OCI-LY3 (cell line): ENCODE data around the gene PHACTR2.
"Not testable (repeated sequence)": the region's sequence is repeated elsewhere in the genome, so short reads cannot be mapped to it uniquely, and the experiment has no call there.

Experiments used
- H2AFZ ChIP-seq: fragments of 200-600, 300-600 bp; shearing (Covaris generic); 2 replicates; pipeline ENCODE4 v1.6.0; 2014; ENCODE audit warnings: antibody characterized with exemption, low read depth, low read length
- H3K27ac ChIP-seq: fragments of 200-600, 300-600 bp; sonication (generic); 2 replicates; pipeline ENCODE4 v1.5.1; 2014; ENCODE audit warnings: mild to moderate bottlenecking, low read length, moderate library complexity, mixed read lengths
- H3K27me3 ChIP-seq: fragments of 200-600, 300-600 bp; sonication (generic); 2 replicates; pipeline ENCODE4 v1.6.1; 2014; ENCODE audit warnings: low read depth, low read length, mixed read lengths
- H3K36me3 ChIP-seq: fragments of 200-600, 300-600 bp; sonication (generic); replicated peaks from 2 replicates; pipeline ENCODE3; 2014; ENCODE audit warnings: low read depth, low read length, mixed read lengths
- H3K4me1 ChIP-seq: fragments of 300-600, 200-600 bp; sonication (generic); 2 replicates; pipeline ENCODE4 v1.6.1; 2014; ENCODE audit warnings: low read length, mixed read lengths
- H3K4me2 ChIP-seq: fragments of 200-600, 300-600 bp; sonication (generic); 2 replicates; pipeline ENCODE4 v1.6.1; 2014; ENCODE audit warnings: low read length, mixed read lengths
- H3K4me3 ChIP-seq: fragments of 300-600, 200-600 bp; sonication (generic); 2 replicates; pipeline ENCODE4 v1.5.1; 2014; ENCODE audit warnings: antibody characterized with exemption, mild to moderate bottlenecking, low read length, moderate library complexity
- H3K79me2 ChIP-seq: fragments of 300-600, 200-600 bp; shearing (Covaris generic); 2 replicates; pipeline ENCODE4 v1.6.1; 2014; ENCODE audit warnings: mild to moderate bottlenecking, low read length, mixed read lengths
- H3K9ac ChIP-seq: fragments of 300-600, 200-600 bp; shearing (Covaris generic); 2 replicates; pipeline ENCODE4 v1.6.0; 2014; ENCODE audit warnings: mild to moderate bottlenecking, low read length, moderate library complexity
- H3K9me3 ChIP-seq: fragments of 200-600, 300-600 bp; shearing (Covaris generic); 2 replicates; pipeline ENCODE4 v1.6.1; 2014; ENCODE audit warnings: low read length, mixed read lengths; ENCODE audit not compliant: insufficient read depth
- H4K20me1 ChIP-seq: fragments of 200-600, 300-600 bp; sonication (generic); 2 replicates; pipeline ENCODE4 v1.6.1; 2016; ENCODE audit warnings: low read length, mixed read lengths; ENCODE audit not compliant: insufficient read depth
- EZH2phosphoT487 ChIP-seq: fragments of 200-600 bp; shearing (Covaris generic); IDR thresholded peaks from 2 replicates; pipeline ENCODE4 v1.6.1; 2018; ENCODE audit warnings: antibody characterized with exemption, mixed run types, low read depth
- TF ChIP-seq, protein P1 (sequence below): fragments of 200-600, 300-600 bp; sonication (generic); IDR thresholded peaks from 2 replicates; pipeline ENCODE4 v1.5.1; 2014; ENCODE audit warnings: antibody characterized with exemption, low read length, low read depth

Gene PHACTR2

DNA sequence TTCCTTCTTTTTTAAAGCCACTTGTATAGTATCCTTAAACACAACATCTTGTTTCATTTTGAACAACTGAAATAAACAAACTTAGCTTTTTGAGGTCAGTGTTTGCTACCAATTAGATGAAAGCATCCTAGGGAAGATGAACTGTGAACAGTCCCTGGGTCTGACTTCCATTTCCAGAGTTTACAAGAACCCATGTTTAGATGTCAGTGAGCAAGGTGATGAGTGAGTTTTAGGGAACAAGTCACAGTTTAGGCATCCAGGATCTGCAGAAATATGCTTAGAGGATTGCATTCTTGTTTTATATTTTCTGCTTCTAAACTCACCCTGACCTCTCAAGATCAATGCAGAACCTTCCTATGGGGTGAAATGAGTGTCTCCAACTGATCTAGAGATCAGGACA is 189.5 kb downstream of the PHACTR2 start:
- Histone ChIP-seq H3K9ac (no peak overlapping the region), H2AFZ (no peak overlapping the region), H3K27ac (no peak overlapping the region), H3K9me3 (no peaks in the 10 kb centered on the region), H3K4me2 (no peak overlapping the region), H4K20me1 (no peaks in the 10 kb centered on the region), H3K79me2 (no peaks in the 10 kb centered on the region), H3K4me3 (no peak overlapping the region), H3K27me3 (no peaks in the 10 kb centered on the region), H3K4me1 (peaks cover 14% of the 10 kb centered on the region), H3K36me3 (peaks cover 27% of the 10 kb centered on the region)
- TF ChIP-seq EZH2phosphoT487: no peak
- TF ChIP-seq, protein P1, sequence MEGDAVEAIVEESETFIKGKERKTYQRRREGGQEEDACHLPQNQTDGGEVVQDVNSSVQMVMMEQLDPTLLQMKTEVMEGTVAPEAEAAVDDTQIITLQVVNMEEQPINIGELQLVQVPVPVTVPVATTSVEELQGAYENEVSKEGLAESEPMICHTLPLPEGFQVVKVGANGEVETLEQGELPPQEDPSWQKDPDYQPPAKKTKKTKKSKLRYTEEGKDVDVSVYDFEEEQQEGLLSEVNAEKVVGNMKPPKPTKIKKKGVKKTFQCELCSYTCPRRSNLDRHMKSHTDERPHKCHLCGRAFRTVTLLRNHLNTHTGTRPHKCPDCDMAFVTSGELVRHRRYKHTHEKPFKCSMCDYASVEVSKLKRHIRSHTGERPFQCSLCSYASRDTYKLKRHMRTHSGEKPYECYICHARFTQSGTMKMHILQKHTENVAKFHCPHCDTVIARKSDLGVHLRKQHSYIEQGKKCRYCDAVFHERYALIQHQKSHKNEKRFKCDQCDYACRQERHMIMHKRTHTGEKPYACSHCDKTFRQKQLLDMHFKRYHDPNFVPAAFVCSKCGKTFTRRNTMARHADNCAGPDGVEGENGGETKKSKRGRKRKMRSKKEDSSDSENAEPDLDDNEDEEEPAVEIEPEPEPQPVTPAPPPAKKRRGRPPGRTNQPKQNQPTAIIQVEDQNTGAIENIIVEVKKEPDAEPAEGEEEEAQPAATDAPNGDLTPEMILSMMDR: no peak

DNA sequence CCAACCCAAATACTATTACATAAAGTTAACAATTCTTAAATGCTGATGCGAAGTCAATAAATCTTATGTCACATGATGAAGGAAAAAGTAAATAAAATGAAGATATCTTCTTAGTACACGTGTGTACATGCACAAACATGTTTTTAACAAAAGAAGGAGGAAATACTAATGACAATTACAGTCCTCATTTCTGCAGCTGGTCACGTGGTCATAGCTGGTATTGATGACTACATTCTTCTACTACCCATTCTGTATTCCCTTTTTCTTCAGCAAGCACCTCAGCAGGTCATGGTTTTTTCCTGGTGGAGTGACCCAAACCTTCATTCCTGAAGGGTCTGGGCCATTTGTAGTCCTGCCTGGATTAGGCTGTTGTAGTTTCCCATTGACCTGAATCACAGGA is 191.0 kb downstream of the PHACTR2 start:
- not testable (repeated sequence) for H3K27me3 ChIP-seq, H3K9ac ChIP-seq, H3K4me3 ChIP-seq, H2AFZ ChIP-seq, H4K20me1 ChIP-seq, H3K79me2 ChIP-seq, H3K27ac ChIP-seq, H3K4me1 ChIP-seq, H3K9me3 ChIP-seq, H3K4me2 ChIP-seq
- peaks cover 26% of the 10 kb centered on the region for H3K36me3 ChIP-seq

DNA sequence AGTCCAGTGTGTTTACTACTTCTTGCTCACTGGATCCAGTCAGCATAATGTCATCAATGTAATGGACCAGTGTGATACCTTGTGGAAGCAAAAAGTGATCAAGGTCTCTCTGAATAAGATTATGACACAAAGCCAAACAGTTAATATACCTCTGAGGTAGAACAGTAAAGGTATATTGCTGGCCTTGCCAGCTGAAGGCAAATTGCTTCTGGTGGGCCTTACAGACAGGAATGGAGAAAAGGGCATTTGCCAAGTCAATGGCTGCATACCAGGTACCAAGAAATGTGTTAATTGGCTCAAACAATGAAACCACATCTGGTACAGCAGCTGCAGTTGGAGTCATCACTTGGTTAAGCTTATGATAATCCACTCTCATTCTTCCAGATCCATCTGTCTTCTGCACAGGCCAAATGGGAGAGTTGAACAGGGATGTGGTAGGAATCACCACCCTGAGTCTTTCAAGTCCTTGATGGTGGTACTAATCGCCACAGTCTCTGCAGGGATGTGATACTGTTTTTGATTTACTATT is 193.5 kb downstream of the PHACTR2 start:
- H2AFZ ChIP-seq, H3K79me2 ChIP-seq, H3K9me3 ChIP-seq, H3K27ac ChIP-seq, H3K4me3 ChIP-seq, H3K9ac ChIP-seq, H3K27me3 ChIP-seq, H3K4me2 ChIP-seq, H3K36me3 ChIP-seq, H4K20me1 ChIP-seq: not testable (repeated sequence)
- H3K4me1 ChIP-seq: peaks cover 13% of the 10 kb centered on the region

- Histone ChIP-seq H3K9me3 (no peaks in the 10 kb centered on the region), H3K36me3 (peaks cover 5% of the 10 kb centered on the region), H3K4me3 (no peak overlapping the region), H3K4me2 (peak overlapping the region; percentile 22; the same call in 1 of the 2 replicates), H3K27me3 (no peaks in the 10 kb centered on the region), H3K79me2 (no peaks in the 10 kb centered on the region), H4K20me1 (no peaks in the 10 kb centered on the region), H3K9ac (no peak overlapping the region), H2AFZ (no peak overlapping the region), H3K27ac (peak overlapping the region; percentile 35), H3K4me1 (peaks cover 13% of the 10 kb centered on the region)
- no peak for TF ChIP-seq EZH2phosphoT487
- TF ChIP-seq, protein P1: no peak
Measured at GRCh38 chr6:143872201-143872600, 194.4 kb downstream of the PHACTR2 start.

DNA sequence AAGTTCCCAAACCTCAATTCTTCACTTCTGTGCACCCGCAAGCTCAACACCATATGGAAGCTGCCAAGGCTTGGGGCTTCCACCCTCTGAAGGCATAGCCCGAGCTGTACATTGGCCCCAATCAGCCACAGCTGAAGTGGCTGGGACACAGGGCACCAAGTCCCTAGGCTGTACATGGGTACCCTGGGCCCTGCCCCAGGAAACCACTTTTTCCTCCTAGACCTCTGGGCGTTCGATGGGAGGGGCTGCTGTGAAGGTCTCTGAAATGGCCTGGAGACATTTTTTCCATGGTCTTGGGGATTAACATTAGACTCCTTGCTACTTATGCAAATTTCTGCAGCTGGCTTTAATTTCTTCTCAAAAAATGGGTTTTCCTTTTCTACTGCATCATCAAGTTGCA is 195.8 kb downstream of the PHACTR2 start:
- not testable (repeated sequence) for H3K79me2 ChIP-seq, H3K9ac ChIP-seq, H3K27me3 ChIP-seq, H3K9me3 ChIP-seq, H3K4me2 ChIP-seq, H4K20me1 ChIP-seq, H3K4me3 ChIP-seq, H2AFZ ChIP-seq, H3K27ac ChIP-seq, H3K36me3 ChIP-seq
- H3K4me1 ChIP-seq: peaks cover 13% of the 10 kb centered on the region

DNA sequence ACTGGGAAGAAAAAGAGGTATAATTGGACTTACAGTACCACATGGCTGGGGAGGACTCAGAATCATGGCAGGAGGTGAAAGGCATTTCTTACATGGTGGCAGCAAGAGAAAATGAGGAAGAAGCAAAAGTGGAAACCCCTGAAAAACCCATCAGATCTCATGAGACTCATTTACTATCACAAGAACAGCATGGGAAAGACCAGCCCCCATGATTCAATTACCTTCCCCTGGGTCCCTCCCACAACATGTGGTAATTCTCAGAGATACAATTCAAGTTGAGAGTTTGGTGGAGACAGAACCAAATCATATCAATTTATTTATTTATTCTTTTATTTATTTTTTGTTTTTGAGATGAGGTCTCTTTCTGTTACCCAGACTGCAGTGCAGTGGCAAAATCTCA is 196.7 kb downstream of the PHACTR2 start:
- not testable (repeated sequence) for H3K36me3 ChIP-seq, H3K27me3 ChIP-seq, H3K79me2 ChIP-seq, H3K4me3 ChIP-seq, H3K9ac ChIP-seq, H4K20me1 ChIP-seq, H3K4me2 ChIP-seq, H3K27ac ChIP-seq, H2AFZ ChIP-seq, H3K9me3 ChIP-seq
- H3K4me1 ChIP-seq: peaks cover 13% of the 10 kb centered on the region
